Parathyroid adenoma (tissue), 2 donors: Measurements from ENCODE around the gene BRD3.

ENCODE experiments used
- H2AFZ ChIP-seq: fragments of 300-600 bp; sonication (generic); one replicate; pipeline ENCODE4 v1.7.0; 2017; ENCODE audit warnings: antibody characterized with exemption, mild to moderate bottlenecking
- H3K27ac ChIP-seq: fragments of 300-600 bp; sonication (generic); one replicate; pipeline ENCODE4 v1.7.0; 2017
- H3K27me3 ChIP-seq: fragments of 300-600 bp; sonication (generic); one replicate; pipeline ENCODE4 v1.7.0; 2017; ENCODE audit warnings: low read length; ENCODE audit not compliant: control insufficient read depth, insufficient read depth
- H3K36me3 ChIP-seq: fragments of 300-600 bp; sonication (generic); one replicate; pipeline ENCODE4 v1.7.0; 2017; ENCODE audit warnings: low read length; ENCODE audit not compliant: control insufficient read depth, insufficient read depth
- H3K4me1 ChIP-seq: fragments of 300-600 bp; sonication (generic); one replicate; pipeline ENCODE4 v1.7.0; 2017; ENCODE audit warnings: control low read depth
- H3K4me2 ChIP-seq: fragments of 300-600 bp; sonication (generic); one replicate; pipeline ENCODE4 v1.7.0; 2017; ENCODE audit warnings: low read length
- H3K4me3 ChIP-seq: fragments of 300-600 bp; sonication (generic); one replicate; pipeline ENCODE4 v1.7.0; 2017; ENCODE audit warnings: low read depth, low read length
- H3K79me2 ChIP-seq: fragments of 300-600 bp; sonication (generic); one replicate; pipeline ENCODE4 v1.7.0; 2017; ENCODE audit warnings: control low read depth
- H3K9ac ChIP-seq: fragments of 300-600 bp; sonication (generic); one replicate; pipeline ENCODE4 v1.7.0; 2017; ENCODE audit warnings: mild to moderate bottlenecking
- H3K9me3 ChIP-seq: fragments of 300-600 bp; sonication (generic); one replicate; pipeline ENCODE4 v1.7.0; 2017; ENCODE audit warnings: low read length; ENCODE audit not compliant: control insufficient read depth
- TF ChIP-seq, protein P1 (sequence below): fragments of 300-600 bp; sonication (generic); IDR thresholded peaks from one replicate; pipeline ENCODE4 v1.7.0; 2017; ENCODE audit warnings: antibody characterized with exemption, mild to moderate bottlenecking
- donor health status: primary hyperparathyroidism.

BRD3 gene

GRCh38 chr9:134058716-134059115 lies 9.1 kb downstream of the BRD3 start:
- TF ChIP-seq, protein P1, sequence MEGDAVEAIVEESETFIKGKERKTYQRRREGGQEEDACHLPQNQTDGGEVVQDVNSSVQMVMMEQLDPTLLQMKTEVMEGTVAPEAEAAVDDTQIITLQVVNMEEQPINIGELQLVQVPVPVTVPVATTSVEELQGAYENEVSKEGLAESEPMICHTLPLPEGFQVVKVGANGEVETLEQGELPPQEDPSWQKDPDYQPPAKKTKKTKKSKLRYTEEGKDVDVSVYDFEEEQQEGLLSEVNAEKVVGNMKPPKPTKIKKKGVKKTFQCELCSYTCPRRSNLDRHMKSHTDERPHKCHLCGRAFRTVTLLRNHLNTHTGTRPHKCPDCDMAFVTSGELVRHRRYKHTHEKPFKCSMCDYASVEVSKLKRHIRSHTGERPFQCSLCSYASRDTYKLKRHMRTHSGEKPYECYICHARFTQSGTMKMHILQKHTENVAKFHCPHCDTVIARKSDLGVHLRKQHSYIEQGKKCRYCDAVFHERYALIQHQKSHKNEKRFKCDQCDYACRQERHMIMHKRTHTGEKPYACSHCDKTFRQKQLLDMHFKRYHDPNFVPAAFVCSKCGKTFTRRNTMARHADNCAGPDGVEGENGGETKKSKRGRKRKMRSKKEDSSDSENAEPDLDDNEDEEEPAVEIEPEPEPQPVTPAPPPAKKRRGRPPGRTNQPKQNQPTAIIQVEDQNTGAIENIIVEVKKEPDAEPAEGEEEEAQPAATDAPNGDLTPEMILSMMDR, result no peak
- Histone ChIP-seq H3K4me2 (no peak overlapping the region), H3K27me3 (no peaks in the 10 kb centered on the region), H3K4me1 (peaks cover 17% of the 10 kb centered on the region), H3K27ac (no peak overlapping the region), H3K36me3 (no peaks in the 10 kb centered on the region), H3K79me2 (peaks cover 69% of the 10 kb centered on the region), H2AFZ (no peak overlapping the region), H3K9me3 (no peaks in the 10 kb centered on the region), H3K9ac (no peak overlapping the region), H3K4me3 (no peak overlapping the region)

DNA sequence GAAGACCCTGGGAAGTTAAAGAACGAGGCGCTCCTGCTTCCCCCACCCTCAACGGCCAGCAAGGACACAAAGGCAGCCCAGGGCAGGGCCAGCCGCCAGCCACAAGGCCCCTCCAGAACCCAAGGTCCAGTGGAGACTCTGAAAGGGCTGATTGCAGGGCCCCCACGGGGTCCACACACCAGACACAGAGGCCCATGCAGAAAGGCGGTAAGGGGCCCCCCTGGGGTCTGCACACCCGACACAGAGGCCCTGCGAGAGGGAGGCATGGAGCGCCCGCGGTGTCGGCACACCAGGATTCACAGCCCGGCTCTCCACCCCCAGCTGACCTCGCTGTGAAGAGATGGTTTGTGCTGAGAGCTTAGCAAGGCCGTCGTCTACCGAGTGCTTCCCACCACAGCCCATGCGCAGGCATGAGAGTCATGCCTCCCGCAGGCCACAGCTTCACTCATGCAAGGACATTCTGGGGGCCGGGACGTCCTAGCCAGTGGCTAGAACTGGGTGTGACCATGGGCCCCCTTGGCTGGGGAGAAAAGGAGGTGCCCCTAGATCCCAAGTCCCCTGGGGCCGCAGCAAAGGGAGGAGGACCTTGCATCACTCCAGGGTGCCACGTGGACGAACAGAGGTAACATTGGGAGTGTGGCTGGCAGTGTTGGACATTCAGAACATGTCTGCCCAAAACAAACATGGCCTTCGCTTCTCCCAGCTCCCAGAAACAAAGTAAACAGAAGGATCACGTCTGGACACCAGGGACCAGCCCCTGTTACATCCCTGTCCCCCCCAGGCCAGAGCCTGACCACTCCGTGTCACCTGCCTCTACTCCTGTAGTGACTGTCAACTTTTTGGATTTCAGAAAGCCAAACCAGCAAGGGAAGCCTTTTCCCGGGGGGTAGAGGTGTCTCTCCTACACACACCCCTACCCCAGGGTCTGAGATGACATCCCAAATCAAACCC lies 9.8 kb downstream of the BRD3 start:
- Histone ChIP-seq H2AFZ (no peak overlapping the region), H3K79me2 (peaks cover 62% of the 10 kb centered on the region), H3K27me3 (no peaks in the 10 kb centered on the region), H3K4me3 (no peak overlapping the region), H3K9me3 (no peaks in the 10 kb centered on the region), H3K36me3 (no peaks in the 10 kb centered on the region), H3K9ac (no peak overlapping the region), H3K4me2 (no peak overlapping the region), H3K27ac (no peak overlapping the region), H3K4me1 (peaks cover 17% of the 10 kb centered on the region)
- TF ChIP-seq, protein P1, result no peak

DNA sequence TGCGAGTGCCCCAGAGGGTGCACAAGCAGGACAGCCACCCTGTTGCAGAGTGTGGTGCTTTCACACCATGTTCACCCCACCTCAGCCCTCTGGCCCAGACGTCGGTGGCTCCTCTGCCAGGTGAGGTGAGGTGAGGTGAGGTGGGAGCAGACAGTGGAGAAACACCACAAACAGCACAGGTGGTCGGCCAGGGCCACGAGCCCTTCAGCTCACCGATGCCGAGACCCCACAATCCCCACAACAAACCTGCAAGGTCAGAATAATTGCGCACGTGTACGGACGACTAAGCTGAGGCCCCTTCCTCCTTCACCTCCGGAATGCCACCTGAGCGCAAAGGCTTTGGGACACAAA lies 10.5 kb downstream of the BRD3 start:
- no peak overlapping the region for H3K4me2 ChIP-seq
- no peak overlapping the region for H3K27ac ChIP-seq
- H3K4me1 ChIP-seq, result peaks cover 17% of the 10 kb centered on the region
- no peak overlapping the region for H3K4me3 ChIP-seq
- H2AFZ ChIP-seq, result no peak overlapping the region
- TF ChIP-seq, protein P1, result no peak
- no peaks in the 10 kb centered on the region for H3K9me3 ChIP-seq
- no peaks in the 10 kb centered on the region for H3K27me3 ChIP-seq
- peaks cover 55% of the 10 kb centered on the region for H3K79me2 ChIP-seq
- no peak overlapping the region for H3K9ac ChIP-seq
- no peaks in the 10 kb centered on the region for H3K36me3 ChIP-seq

- TF ChIP-seq, protein P1, result no peak
- H3K9me3 ChIP-seq, result no peaks in the 10 kb centered on the region
- H3K79me2 ChIP-seq, result peaks cover 49% of the 10 kb centered on the region
- H2AFZ ChIP-seq, result no peak overlapping the region
- H3K4me2 ChIP-seq, result no peak overlapping the region
- peaks cover 17% of the 10 kb centered on the region for H3K4me1 ChIP-seq
- peak overlapping the region; percentile 59 for H3K27ac ChIP-seq
- no peak overlapping the region for H3K4me3 ChIP-seq
- H3K36me3 ChIP-seq, result no peaks in the 10 kb centered on the region
- H3K9ac ChIP-seq, result no peak overlapping the region
- H3K27me3 ChIP-seq, result no peaks in the 10 kb centered on the region
Observed at GRCh38 chr9:134056483-134057306, 11.1 kb downstream of the BRD3 start.
